Neural progenitor cell (in vitro differentiated cells): ENCODE results near the gene SLC3A2.
A peak's percentile ranks its signal among the peaks of the same experiment; 100 is the strongest.

Experiments used
- CTCF ChIP-seq: fragments of 200-600 bp; sonication (generic); IDR thresholded peaks from 2 replicates; pipeline ENCODE4 v1.5.1; 2017; ENCODE audit warnings: antibody characterized with exemption, mild to moderate bottlenecking
- EZH2 ChIP-seq: fragments of 200-600 bp; sonication (generic); IDR thresholded peaks from 2 replicates; pipeline ENCODE4 v1.6.1; 2017; ENCODE audit warnings: antibody characterized with exemption, mild to moderate bottlenecking, moderate library complexity

GRCh38 chr11:62880803-62881578 lies at the start of gene SLC3A2:
- TF ChIP-seq CTCF (peak; percentile 79), EZH2 (peak; percentile 27)
